Retinal pigment epithelial cell (primary cell): Measurements from ENCODE around the gene PIF1.

Experiments used
- DNase-seq: peaks from one replicate; pipeline ENCODE4 v3.0.0-alpha.2; 2010; ENCODE audit warnings: low read depth
- H3K4me3 ChIP-seq: 2 replicates; pipeline ENCODE4 v1.5.1; 2011; ENCODE audit warnings: mild to moderate bottlenecking, low read length, control low read depth, moderate library complexity
- TF ChIP-seq, protein P1 (sequence below): conservative IDR thresholded peaks from 2 replicates; pipeline ENCODE4 v1.5.1; 2011; ENCODE audit warnings: low read depth, low read length, control low read depth, inconsistent platforms

The PIF1 gene

DNA sequence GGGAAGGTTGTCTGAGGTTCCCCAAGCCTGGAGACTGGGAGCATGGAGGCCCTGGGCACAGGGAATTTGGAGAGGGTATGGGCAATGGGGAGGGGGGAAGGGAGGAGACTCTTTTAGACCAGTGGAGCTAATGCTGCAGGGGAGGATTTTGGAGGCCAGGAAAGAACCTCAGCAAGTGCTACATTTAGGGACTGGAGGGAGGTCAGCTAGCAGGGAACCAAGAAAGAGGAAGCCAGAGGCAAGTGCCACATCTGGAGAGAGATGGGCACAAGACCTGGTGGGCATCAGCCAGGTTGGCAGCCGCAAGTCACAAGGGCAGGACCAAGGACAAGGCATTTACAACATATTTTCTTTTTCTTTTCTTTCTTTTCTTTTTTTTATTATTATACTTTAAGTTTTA is 37.0 kb upstream of the PIF1 start:
- no peak for DNase-seq

DNA sequence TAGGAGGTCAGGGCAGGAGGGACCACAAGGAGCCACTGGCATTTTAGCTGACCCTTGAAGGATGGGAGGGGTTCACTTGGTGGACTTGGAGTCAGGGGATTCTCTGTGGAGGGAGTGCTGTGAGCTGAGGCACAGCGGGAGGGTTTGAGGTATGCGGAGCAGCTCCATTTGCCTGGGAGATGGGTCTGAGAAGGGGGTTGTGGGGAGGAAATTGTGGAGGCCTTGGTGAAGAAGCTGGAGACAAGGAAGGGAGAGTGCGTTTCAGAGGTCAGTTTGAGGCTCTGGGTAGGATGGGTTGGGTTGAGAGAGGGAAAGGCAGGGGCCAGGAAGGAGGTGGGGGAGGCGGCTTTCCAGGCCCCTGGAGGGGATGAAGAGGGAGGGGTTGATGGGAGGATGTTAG is 36.5 kb upstream of the PIF1 start:
- no peak for DNase-seq
- TF ChIP-seq, protein P1, sequence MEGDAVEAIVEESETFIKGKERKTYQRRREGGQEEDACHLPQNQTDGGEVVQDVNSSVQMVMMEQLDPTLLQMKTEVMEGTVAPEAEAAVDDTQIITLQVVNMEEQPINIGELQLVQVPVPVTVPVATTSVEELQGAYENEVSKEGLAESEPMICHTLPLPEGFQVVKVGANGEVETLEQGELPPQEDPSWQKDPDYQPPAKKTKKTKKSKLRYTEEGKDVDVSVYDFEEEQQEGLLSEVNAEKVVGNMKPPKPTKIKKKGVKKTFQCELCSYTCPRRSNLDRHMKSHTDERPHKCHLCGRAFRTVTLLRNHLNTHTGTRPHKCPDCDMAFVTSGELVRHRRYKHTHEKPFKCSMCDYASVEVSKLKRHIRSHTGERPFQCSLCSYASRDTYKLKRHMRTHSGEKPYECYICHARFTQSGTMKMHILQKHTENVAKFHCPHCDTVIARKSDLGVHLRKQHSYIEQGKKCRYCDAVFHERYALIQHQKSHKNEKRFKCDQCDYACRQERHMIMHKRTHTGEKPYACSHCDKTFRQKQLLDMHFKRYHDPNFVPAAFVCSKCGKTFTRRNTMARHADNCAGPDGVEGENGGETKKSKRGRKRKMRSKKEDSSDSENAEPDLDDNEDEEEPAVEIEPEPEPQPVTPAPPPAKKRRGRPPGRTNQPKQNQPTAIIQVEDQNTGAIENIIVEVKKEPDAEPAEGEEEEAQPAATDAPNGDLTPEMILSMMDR: no peak
- H3K4me3 ChIP-seq: no peak overlapping the region

More for the DNA sequence above, 37.0 kb upstream of the PIF1 start:
- TF ChIP-seq, protein P1: no peak
- H3K4me3 ChIP-seq: no peak overlapping the region

DNA sequence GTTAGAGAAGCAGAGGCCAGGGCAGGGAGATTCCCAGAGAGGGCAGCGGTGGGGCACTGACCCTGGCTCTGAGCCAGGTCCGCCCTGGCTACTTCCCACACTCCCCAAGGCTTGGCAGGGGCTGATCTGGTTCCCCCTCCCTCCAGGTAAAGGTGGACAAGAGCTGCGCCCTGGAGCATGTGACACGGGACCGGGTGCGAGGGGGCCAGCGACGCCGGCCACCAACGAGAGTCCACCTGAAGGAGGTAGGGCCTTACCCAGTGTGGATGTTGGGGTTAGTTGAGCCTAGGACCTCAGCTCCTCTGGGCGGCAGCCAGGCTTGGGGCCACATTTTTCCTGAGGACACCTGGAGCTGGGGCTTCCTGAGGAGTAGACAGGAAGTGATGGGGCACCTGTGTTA is 35.9 kb upstream of the PIF1 start:
- TF ChIP-seq, protein P1: no peak
- H3K4me3 ChIP-seq: no peak overlapping the region
- no peak for DNase-seq

DNA sequence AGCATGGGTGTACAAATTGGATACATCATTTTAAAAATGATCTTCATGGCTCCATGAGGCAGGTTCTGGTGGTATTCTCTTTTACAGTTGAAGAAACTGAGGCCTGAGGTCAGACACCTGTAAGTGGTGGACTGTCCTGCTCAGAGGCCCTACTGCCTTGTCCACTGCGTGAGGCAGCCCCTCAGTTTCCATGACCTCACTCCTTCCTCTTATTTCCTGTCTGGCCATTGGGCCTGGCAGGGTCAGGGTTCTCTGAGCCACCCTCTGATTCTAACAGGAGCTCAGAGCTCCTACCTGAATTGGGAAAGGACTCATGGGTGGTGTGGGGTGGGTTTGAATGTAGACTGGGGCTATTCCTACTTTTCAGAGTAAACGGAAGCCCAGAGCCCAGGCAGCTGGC is 33.8 kb upstream of the PIF1 start:
- DNase-seq: no peak

DNA sequence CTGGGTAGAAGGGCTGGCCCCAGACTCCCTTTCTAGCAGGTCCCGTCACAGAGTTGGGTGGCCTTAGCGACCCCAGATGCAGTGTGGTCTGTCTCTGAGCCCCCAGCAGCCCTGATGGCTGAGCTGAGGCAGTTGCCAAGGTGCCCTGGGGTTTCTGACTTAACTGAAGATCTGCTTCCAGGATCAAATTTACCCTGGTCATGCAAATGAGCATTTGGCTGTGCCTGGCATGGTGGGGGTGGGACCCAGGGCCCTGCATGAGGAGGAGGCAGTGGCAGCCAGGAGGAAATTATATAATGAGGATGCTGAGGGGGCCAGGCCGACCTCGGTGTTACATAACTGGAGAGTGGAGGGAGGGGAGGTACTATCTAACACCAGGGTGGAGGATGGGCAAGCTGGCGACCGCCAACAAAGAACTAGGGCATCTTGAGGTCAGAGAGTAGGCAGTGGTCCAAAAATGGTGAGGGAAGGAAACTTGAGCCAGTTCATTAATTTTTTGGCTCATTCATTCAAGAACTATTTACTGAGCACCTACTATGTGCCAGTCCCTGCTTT is 32.7 kb upstream of the PIF1 start:
- TF ChIP-seq, protein P1: no peak
- no peak overlapping the region for H3K4me3 ChIP-seq
- no peak for DNase-seq

More for the DNA sequence above, 33.8 kb upstream of the PIF1 start:
- no peak overlapping the region for H3K4me3 ChIP-seq
- TF ChIP-seq, protein P1: no peak

DNA sequence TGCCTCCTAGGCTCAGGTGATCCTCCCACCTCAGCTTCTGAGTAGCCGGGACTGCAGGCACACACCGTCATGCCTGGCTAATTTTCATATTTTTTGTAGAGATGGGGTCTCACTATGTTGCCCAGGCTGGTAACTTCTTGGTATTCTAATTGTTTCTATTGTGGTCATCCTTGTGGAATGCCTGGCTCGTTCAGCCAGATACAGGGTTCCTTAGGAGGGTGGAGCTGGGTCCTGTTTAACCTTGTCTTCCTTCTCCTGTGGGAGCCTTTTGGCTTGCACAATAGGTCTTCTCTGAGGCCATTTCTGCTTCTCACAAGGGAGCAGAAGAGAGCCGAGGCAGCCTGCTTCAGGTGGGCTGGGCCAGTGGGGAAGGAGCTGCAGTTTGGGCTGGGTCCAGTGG is 32.0 kb upstream of the PIF1 start:
- no peak for DNase-seq
- H3K4me3 ChIP-seq: no peak overlapping the region
- TF ChIP-seq, protein P1: no peak

DNA sequence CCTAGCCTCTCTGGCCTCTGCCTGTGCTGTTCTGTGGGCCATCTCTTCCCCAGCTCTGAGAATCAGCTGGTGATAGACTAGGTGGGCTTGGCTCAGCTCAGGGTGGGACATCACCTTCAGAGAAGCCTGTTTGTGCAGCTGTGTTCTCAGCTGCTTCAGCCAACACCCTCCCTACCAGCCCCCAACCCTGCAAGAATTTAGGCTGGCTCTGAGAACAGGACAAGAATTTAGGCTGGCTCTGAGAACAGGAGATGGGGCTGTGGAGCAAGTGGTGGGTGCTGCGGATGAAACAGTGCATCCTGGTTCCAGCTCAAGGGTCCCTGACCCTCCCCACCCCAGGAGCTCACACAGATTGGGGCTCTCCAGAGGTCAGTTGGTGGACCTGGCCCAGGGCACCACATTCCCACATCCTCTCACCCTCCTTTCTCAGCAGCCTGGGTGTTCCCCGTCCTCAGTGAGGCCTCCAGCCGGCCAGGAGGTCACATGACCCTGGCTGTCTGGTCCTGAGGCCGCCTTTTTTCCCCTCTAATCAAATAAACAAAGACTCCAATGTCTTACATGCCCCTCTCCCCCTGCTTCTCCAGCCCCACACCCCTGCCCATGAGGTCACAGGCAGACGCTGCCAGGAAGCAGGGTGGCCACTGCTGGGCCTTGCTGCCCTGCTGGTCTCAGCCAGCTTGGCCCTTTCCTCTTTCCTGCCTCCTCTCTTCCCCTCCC is 31.1 kb upstream of the PIF1 start:
- TF ChIP-seq, protein P1: peak; percentile 6
- peak; percentile 61 for DNase-seq
- no peak overlapping the region for H3K4me3 ChIP-seq
